HepG2 (cell line): Measurements from ENCODE around the gene CYB5D1. TPM values are rescaled to one million over a fixed set of nuclear protein-coding genes. Genes with fewer than 3 reads are reported as not detected.

Source experiments
- ARHGAP35 ChIP-seq: sonication (generic); formaldehyde crosslinking; IDR thresholded peaks from 2 replicates; pipeline ENCODE4 v1.9.0; 2022; ENCODE audit warnings: mild to moderate bottlenecking, inconsistent platforms, moderate library complexity, missing genetic modification reagents, borderline replicate concordance
- BORCS8-MEF2B ChIP-seq: sonication (generic); formaldehyde crosslinking; IDR thresholded peaks from 2 replicates; pipeline ENCODE4 v1.8.0; 2022; ENCODE audit warnings: mild to moderate bottlenecking, missing genetic modification reagents
- EHMT2 ChIP-seq: fragments of 200-600 bp; sonication (generic); IDR thresholded peaks from 2 replicates; pipeline ENCODE4 v1.7.0; 2017; ENCODE audit warnings: antibody characterized with exemption, low read depth, low read length, borderline replicate concordance
- ESRRA ChIP-seq: sonication (generic); formaldehyde crosslinking; IDR thresholded peaks from 2 replicates; pipeline ENCODE4 v1.5.1; 2020; ENCODE audit warnings: mild to moderate bottlenecking, low read depth, missing genetic modification reagents
- FOXA1 ChIP-seq, 2 experiments: fragments of 450-650 bp in 1 of 2; sonication (generic) in 1 of 2; formaldehyde crosslinking in 1 of 2; IDR thresholded peaks; 2 replicates each; pipeline versions ENCODE4 v1.4.0 to v1.6.1; 2016 to 2020; ENCODE audit warnings: missing genetic modification reagents in 1 of 2
- JDP2 ChIP-seq: sonication (generic); formaldehyde crosslinking; IDR thresholded peaks from 2 replicates; pipeline ENCODE4 v1.8.1; 2022; ENCODE audit warnings: missing genetic modification reagents, borderline replicate concordance
- KDM5A ChIP-seq: fragments of 200-600 bp; sonication (generic); IDR thresholded peaks from 2 replicates; pipeline ENCODE4 v1.7.0; 2018; ENCODE audit warnings: antibody characterized with exemption, mild to moderate bottlenecking, low read length, borderline replicate concordance
- KLF6 ChIP-seq: IDR thresholded peaks from 2 replicates; pipeline ENCODE4 v1.8.0; 2016; ENCODE audit warnings: missing biosample characterization, missing genetic modification reagents
- MTA1 ChIP-seq: sonication (generic); formaldehyde crosslinking; IDR thresholded peaks from 2 replicates; pipeline ENCODE4 v1.4.0; 2020; ENCODE audit warnings: missing genetic modification reagents, mild to moderate bottlenecking, borderline replicate concordance
- NFE2L2 ChIP-seq: fragments of 150-350 bp; IDR thresholded peaks from 2 replicates; pipeline ENCODE4 v1.6.1; 2014; ENCODE audit warnings: low read length
- NR2C2 ChIP-seq: sonication (generic); formaldehyde crosslinking; IDR thresholded peaks from 2 replicates; pipeline ENCODE4 v1.4.0; 2020; ENCODE audit warnings: missing genetic modification reagents, mild to moderate bottlenecking, moderate library complexity, borderline replicate concordance
- PRMT3 ChIP-seq: sonication (generic); formaldehyde crosslinking; IDR thresholded peaks from 2 replicates; pipeline ENCODE4 v1.8.1; 2022; ENCODE audit warnings: low read depth, mild to moderate bottlenecking, moderate library complexity, missing genetic modification reagents, borderline replicate concordance
- PRPF4 ChIP-seq: fragments of 200-400 bp; formaldehyde crosslinking; IDR thresholded peaks from 2 replicates; pipeline ENCODE4 v1.6.1; 2016; ENCODE audit warnings: low read length, low read depth; ENCODE audit not compliant: poor library complexity, severe bottlenecking
- SNAPC2 ChIP-seq: sonication (generic); formaldehyde crosslinking; IDR thresholded peaks from 2 replicates; pipeline ENCODE4 v1.8.1; 2022; ENCODE audit warnings: mild to moderate bottlenecking, missing genetic modification reagents
- TAF1 ChIP-seq: sonication (generic); formaldehyde crosslinking; IDR thresholded peaks from 2 replicates; pipeline ENCODE4 v1.4.0; 2020; ENCODE audit warnings: missing genetic modification reagents
- ZBTB3 ChIP-seq: sonication (generic); formaldehyde crosslinking; IDR thresholded peaks from 2 replicates; pipeline ENCODE4 v1.4.0; 2020; ENCODE audit warnings: low read depth, mild to moderate bottlenecking, moderate library complexity, missing genetic modification reagents, borderline replicate concordance
- ZFP1 ChIP-seq: IDR thresholded peaks from 2 replicates; pipeline ENCODE4 v1.6.1; 2016
- ZIK1 ChIP-seq: sonication (generic); formaldehyde crosslinking; IDR thresholded peaks from 2 replicates; pipeline ENCODE4 v1.5.0; 2020; ENCODE audit warnings: mild to moderate bottlenecking, low read depth, missing genetic modification reagents, borderline replicate concordance
- ZNF24 ChIP-seq: fragments of 450-650 bp; IDR thresholded peaks from 2 replicates; pipeline ENCODE4 v1.6.1; 2017; ENCODE audit warnings: antibody characterized with exemption, mild to moderate bottlenecking
- ZNF367 ChIP-seq: sonication (generic); formaldehyde crosslinking; IDR thresholded peaks from 2 replicates; pipeline ENCODE4 v1.4.0; 2020; ENCODE audit warnings: missing genetic modification reagents, borderline replicate concordance
- polyA plus RNA-seq, 8 experiments: library from polyadenylated mRNA; depleted of rRNA in 3 of 8; stranded (reverse) in 7 of 8; unstranded in 1 of 8; fragments of >200 nt; fragmentation: Illumina TruSeq in 4 of 8; extraction: Trizol in 4 of 8; gene quantifications; 2 replicates each; pipeline versions ENCODE4 v1.2.1 to v1.2.3, GENCODE V29; 2011 to 2016; ENCODE audit warnings: low read depth in 4 of 8, missing spikeins in 1 of 8, mixed read lengths in 1 of 8; ENCODE audit not compliant: insufficient read depth in 1 of 8
- total RNA-seq, 5 experiments: library from RNA; depleted of rRNA; stranded (reverse); fragments of >200 nt; fragmentation: Illumina TruSeq; extraction: Trizol; gene quantifications; 2 replicates each; pipeline ENCODE4 v1.2.3, GENCODE V29; 2016; ENCODE audit warnings: low read depth in 1 of 5
- TF ChIP-seq, protein P1 (sequence below): sonication (generic); formaldehyde crosslinking; IDR thresholded peaks from 2 replicates; pipeline ENCODE4 v1.5.1; 2020; ENCODE audit warnings: missing genetic modification reagents, mild to moderate bottlenecking, borderline replicate concordance
- TF ChIP-seq, protein P2 (sequence below): sonication (generic); formaldehyde crosslinking; conservative IDR thresholded peaks from 2 replicates; pipeline ENCODE4 v1.4.0; 2020; ENCODE audit warnings: missing genetic modification reagents
- TF ChIP-seq, protein P3 (sequence below): IDR thresholded peaks from 2 replicates; pipeline ENCODE4 v1.6.1; 2012; ENCODE audit warnings: low read depth, low read length, improper control_type of control experiment

Gene CYB5D1
- total and polyA plus RNA-seq, 2 of the 13 experiments (the other 11 are each of a cell fraction or from before 2014, with no cell fraction given), result 8.9 to 17.0 TPM

DNA sequence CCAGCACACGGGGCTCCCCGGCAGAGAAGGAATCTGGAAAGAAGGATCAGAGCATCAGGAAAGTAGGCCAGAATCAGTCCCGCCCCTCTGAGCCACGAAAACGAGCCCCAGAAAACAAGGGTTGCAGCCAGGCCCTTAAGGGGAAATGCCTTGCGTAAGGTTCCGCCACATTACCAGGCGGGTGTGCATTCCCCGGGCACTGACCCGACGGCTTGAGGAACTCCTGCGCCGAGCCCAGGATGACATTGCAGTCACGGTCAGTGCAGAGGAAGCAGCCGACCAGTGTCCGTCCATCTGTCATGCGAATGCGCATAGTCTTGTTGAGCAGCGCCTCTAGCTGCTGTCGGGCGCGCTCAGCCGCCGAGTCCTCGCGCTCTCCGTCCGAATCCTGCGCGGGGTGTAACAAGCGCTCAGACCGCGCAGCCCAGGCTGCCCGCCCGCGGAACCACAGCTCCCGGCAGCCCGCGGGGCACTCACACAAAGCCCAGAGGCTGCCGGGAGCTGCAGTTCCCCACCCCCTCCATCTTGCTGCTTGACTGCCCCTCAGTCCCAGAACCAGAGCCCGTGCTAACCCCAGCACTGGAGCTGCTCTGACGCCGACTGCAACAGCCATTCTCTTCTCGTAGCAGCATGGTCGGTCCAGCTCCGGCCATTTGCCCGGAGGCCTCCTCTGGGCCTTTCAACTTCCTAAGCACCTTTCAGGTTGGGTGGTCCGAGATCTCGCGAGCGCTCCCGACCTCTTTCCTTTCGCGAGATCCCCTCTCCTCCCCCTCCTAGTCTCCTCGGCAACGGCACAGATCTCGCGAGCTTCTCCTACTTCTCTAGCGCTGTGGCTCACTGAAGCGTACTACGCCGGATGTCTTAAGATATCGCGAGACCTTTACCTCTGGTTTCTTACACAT, 741 bp upstream of the CYB5D1 start, which contains the start of gene NAA38 (continued):
- TF ChIP-seq MTA1 (CRISPR knock-in tag) (0 out of 2 replicates have a peak, but pooled peaks have one; percentile 23), SNAPC2 (CRISPR knock-in tag) (no peak; the same call in 1 of the 2 replicates), FOXA1 (IDR thresholded peaks at IDR 0.05) (no peak), FOXA1 (CRISPR knock-in tag; IDR thresholded peaks at IDR 0.05) (peak; percentile 89), ZNF24 (no peak), PRMT3 (CRISPR knock-in tag) (no peak), JDP2 (CRISPR knock-in tag) (no peak), KDM5A (no peak; the same call in 1 of the 2 replicates), ZFP1 (CRISPR knock-in tag) (no peak), NR2C2 (CRISPR knock-in tag) (peak; percentile 43; the same call in 1 of the 2 replicates), NFE2L2 (no peak), BORCS8-MEF2B (CRISPR knock-in tag) (peak; percentile 36; the same call in 1 of the 2 replicates), ZNF367 (CRISPR knock-in tag) (0 out of 2 replicates have a peak, but pooled peaks have one; percentile 28), KLF6 (CRISPR knock-in tag) (peak; percentile 56; the same call in 1 of the 2 replicates), EHMT2 (no peak), ESRRA (CRISPR knock-in tag) (0 out of 2 replicates have a peak, but pooled peaks have one; percentile 26), ARHGAP35 (CRISPR knock-in tag) (no peak), PRPF4 (no peak), ZIK1 (CRISPR knock-in tag) (0 out of 2 replicates have a peak, but pooled peaks have one; percentile 50), ZBTB3 (CRISPR knock-in tag) (no peak), TAF1 (CRISPR knock-in tag) (peak; percentile 59)
- TF ChIP-seq, protein P1, sequence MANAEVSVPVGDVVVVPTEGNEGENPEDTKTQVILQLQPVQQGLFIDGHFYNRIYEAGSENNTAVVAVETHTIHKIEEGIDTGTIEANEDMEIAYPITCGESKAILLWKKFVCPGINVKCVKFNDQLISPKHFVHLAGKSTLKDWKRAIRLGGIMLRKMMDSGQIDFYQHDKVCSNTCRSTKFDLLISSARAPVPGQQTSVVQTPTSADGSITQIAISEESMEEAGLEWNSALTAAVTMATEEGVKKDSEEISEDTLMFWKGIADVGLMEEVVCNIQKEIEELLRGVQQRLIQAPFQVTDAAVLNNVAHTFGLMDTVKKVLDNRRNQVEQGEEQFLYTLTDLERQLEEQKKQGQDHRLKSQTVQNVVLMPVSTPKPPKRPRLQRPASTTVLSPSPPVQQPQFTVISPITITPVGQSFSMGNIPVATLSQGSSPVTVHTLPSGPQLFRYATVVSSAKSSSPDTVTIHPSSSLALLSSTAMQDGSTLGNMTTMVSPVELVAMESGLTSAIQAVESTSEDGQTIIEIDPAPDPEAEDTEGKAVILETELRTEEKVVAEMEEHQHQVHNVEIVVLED, result peak; percentile 66; the same call in 1 of the 2 replicates
- TF ChIP-seq, protein P2, sequence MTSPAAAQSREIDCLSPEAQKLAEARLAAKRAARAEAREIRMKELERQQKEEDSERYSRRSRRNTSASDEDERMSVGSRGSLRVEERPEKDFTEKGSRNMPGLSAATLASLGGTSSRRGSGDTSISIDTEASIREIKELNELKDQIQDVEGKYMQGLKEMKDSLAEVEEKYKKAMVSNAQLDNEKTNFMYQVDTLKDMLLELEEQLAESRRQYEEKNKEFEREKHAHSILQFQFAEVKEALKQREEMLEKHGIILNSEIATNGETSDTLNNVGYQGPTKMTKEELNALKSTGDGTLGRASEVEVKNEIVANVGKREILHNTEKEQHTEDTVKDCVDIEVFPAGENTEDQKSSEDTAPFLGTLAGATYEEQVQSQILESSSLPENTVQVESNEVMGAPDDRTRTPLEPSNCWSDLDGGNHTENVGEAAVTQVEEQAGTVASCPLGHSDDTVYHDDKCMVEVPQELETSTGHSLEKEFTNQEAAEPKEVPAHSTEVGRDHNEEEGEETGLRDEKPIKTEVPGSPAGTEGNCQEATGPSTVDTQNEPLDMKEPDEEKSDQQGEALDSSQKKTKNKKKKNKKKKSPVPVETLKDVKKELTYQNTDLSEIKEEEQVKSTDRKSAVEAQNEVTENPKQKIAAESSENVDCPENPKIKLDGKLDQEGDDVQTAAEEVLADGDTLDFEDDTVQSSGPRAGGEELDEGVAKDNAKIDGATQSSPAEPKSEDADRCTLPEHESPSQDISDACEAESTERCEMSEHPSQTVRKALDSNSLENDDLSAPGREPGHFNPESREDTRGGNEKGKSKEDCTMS (CRISPR knock-in tag), result no peak
- TF ChIP-seq, protein P3, sequence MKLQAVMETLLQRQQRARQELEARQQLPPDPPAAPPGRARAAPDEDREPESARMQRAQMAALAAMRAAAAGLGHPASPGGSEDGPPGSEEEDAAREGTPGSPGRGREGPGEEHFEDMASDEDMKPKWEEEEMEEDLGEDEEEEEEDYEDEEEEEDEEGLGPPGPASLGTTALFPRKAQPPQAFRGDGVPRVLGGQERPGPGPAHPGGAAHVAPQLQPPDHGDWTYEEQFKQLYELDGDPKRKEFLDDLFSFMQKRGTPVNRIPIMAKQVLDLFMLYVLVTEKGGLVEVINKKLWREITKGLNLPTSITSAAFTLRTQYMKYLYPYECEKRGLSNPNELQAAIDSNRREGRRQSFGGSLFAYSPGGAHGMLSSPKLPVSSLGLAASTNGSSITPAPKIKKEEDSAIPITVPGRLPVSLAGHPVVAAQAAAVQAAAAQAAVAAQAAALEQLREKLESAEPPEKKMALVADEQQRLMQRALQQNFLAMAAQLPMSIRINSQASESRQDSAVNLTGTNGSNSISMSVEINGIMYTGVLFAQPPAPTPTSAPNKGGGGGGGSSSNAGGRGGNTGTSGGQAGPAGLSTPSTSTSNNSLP, result no peak
